ENCODE data around the gene ANKRD52.
A peak's percentile ranks its signal among the peaks of the same experiment; 100 is the strongest.

- TF ChIP-seq, protein P1, sequence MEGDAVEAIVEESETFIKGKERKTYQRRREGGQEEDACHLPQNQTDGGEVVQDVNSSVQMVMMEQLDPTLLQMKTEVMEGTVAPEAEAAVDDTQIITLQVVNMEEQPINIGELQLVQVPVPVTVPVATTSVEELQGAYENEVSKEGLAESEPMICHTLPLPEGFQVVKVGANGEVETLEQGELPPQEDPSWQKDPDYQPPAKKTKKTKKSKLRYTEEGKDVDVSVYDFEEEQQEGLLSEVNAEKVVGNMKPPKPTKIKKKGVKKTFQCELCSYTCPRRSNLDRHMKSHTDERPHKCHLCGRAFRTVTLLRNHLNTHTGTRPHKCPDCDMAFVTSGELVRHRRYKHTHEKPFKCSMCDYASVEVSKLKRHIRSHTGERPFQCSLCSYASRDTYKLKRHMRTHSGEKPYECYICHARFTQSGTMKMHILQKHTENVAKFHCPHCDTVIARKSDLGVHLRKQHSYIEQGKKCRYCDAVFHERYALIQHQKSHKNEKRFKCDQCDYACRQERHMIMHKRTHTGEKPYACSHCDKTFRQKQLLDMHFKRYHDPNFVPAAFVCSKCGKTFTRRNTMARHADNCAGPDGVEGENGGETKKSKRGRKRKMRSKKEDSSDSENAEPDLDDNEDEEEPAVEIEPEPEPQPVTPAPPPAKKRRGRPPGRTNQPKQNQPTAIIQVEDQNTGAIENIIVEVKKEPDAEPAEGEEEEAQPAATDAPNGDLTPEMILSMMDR (IDR thresholded peaks at IDR 0.05 in 2 of 3, conservative IDR thresholded peaks at IDR 0.05 in 1 of 3; ENCODE audit: borderline replicate concordance in 1 of 3, insufficient read depth in 1 of 3, low read depth in 2 of 3, low read length in 2 of 3) = no peak
- no peak for TF ChIP-seq POLR2A (IDR thresholded peaks at IDR 0.05; ENCODE audit: borderline replicate concordance, extremely low read depth, insufficient read depth, insufficient read length)
- TF ChIP-seq SRF (IDR thresholded peaks at IDR 0.05; ENCODE audit: low read depth) = no peak
- no peak for TF ChIP-seq EZH2 (IDR thresholded peaks at IDR 0.05)
- no peak for TF ChIP-seq ZFX (IDR thresholded peaks at IDR 0.05)
- TF ChIP-seq ZBTB33 (IDR thresholded peaks at IDR 0.05; ENCODE audit: extremely low read depth, insufficient replicate concordance, low read length) = no peak
- TF ChIP-seq SIN3A (IDR thresholded peaks at IDR 0.05; ENCODE audit: low read depth) = no peak
- no peak for TF ChIP-seq TCF7L2 (IDR thresholded peaks at IDR 0.05; ENCODE audit: borderline replicate concordance, extremely low read depth, insufficient read depth, insufficient read length)
- no peak for TF ChIP-seq YY1 (IDR thresholded peaks at IDR 0.05; ENCODE audit: extremely low read depth, insufficient replicate concordance, low read depth, low read length)
- no peak for TF ChIP-seq POLR2AphosphoS5 (IDR thresholded peaks at IDR 0.05; ENCODE audit: low read depth, low read length)
- TF ChIP-seq RAD21 (IDR thresholded peaks at IDR 0.05; ENCODE audit: low read depth) = peak; percentile 17; the same call in 1 of the 2 replicates
- TF ChIP-seq JUND (IDR thresholded peaks at IDR 0.05) = no peak
- no peak for TF ChIP-seq ZNF274 (IDR thresholded peaks at IDR 0.05; ENCODE audit: low read depth, low read length)
Measured at GRCh38 chr12:56261503-56262232, 3.5 kb upstream of the ANKRD52 start.

Data from HCT116 (cell line).